Loucy (cell line): ENCODE measurements around the gene EPHA8.

Experiments
- H2AFZ ChIP-seq: fragments of 200-600 bp; sonication (generic); 2 replicates; pipeline ENCODE4 v1.6.0; 2016; ENCODE audit warnings: antibody characterized with exemption, mild to moderate bottlenecking, low read length, moderate library complexity
- H3F3A ChIP-seq: fragments of 200-600 bp; 2 replicates; pipeline ENCODE4 v1.6.0; 2016; ENCODE audit warnings: antibody characterized with exemption, low read depth, mild to moderate bottlenecking
- H3K27me3 ChIP-seq: fragments of 200-600 bp; sonication (generic); 2 replicates; pipeline ENCODE4 v1.6.1; 2014; ENCODE audit warnings: low read length, mild to moderate bottlenecking; ENCODE audit not compliant: insufficient read depth, poor library complexity, severe bottlenecking
- H3K36me3 ChIP-seq: fragments of 200-600 bp; sonication (generic); 2 replicates; pipeline ENCODE4 v1.6.1; 2016; ENCODE audit warnings: low read length; ENCODE audit not compliant: insufficient read depth
- H3K4me1 ChIP-seq: fragments of 200-600 bp; sonication (generic); 2 replicates; pipeline ENCODE4 v1.5.1; 2014; ENCODE audit warnings: low read length, mild to moderate bottlenecking; ENCODE audit not compliant: insufficient read depth, poor library complexity, severe bottlenecking
- H3K4me2 ChIP-seq: fragments of 200-600 bp; sonication (generic); 2 replicates; pipeline ENCODE4 v1.6.0; 2014; ENCODE audit warnings: antibody characterized with exemption, low read length, low read depth, mild to moderate bottlenecking; ENCODE audit not compliant: poor library complexity, severe bottlenecking
- H3K4me3 ChIP-seq: fragments of 200-600 bp; sonication (generic); 2 replicates; pipeline ENCODE4 v1.5.1; 2014; ENCODE audit warnings: low read length, mild to moderate bottlenecking, mixed read lengths; ENCODE audit not compliant: poor library complexity, severe bottlenecking
- H3K79me2 ChIP-seq: fragments of 200-600 bp; sonication (generic); 2 replicates; pipeline ENCODE4 v1.6.1; 2014; ENCODE audit warnings: low read length; ENCODE audit not compliant: insufficient read depth
- H3K9ac ChIP-seq: fragments of 200-600 bp; sonication (generic); 2 replicates; pipeline ENCODE4 v1.6.0; 2014; ENCODE audit warnings: mild to moderate bottlenecking, low read depth, low read length, moderate library complexity; ENCODE audit not compliant: poor library complexity, severe bottlenecking
- H3K9me2 ChIP-seq: fragments of 200-600 bp; sonication (generic); replicated peaks from 2 replicates; pipeline ENCODE4 v1.6.1; 2016; ENCODE audit warnings: low read depth, low read length, mixed read lengths
- H3K9me3 ChIP-seq: fragments of 200-600 bp; sonication (generic); 2 replicates; pipeline ENCODE4 v1.6.1; 2014; ENCODE audit warnings: mild to moderate bottlenecking, antibody characterized with exemption, low read length, low read depth; ENCODE audit not compliant: insufficient read depth
- H4K20me1 ChIP-seq: fragments of 200-600 bp; sonication (generic); 2 replicates; pipeline ENCODE4 v1.6.0; 2014; ENCODE audit warnings: antibody characterized with exemption, low read length, mild to moderate bottlenecking; ENCODE audit not compliant: insufficient read depth, poor library complexity, severe bottlenecking
- EZH2phosphoT487 ChIP-seq: fragments of 200-600 bp; IDR thresholded peaks from 2 replicates; pipeline ENCODE4 v1.6.1; 2018; ENCODE audit warnings: antibody characterized with exemption, mild to moderate bottlenecking, moderate library complexity, borderline replicate concordance
- TF ChIP-seq, protein P1 (sequence below): fragments of 200-600 bp; sonication (generic); conservative IDR thresholded peaks from 2 replicates; pipeline ENCODE4 v1.5.1; 2014; ENCODE audit warnings: mild to moderate bottlenecking, antibody characterized with exemption, low read length

The EPHA8 gene

DNA sequence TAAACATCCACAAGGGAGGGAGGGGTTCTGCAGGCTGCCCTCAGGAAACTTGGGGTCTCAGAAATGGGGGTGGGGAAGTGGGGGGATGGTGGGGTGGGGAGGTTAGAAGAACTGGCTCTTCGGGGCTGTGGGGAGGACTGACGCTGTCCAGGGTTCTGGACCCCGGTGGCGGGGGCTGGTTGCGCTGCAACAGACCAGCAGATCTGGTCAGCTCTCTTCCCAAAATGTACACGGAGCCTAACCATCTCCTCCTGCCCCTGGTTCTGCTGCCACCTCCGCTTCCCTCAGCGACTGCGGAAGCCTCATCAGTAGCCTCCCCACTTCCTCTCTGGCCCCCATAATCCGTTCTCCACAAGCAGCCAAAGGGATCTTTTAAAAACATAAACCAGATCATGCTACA, 43.9 kb downstream of the EPHA8 start:
- Histone ChIP-seq H4K20me1 (no peaks in the 10 kb centered on the region), H3K9ac (no peak overlapping the region), H3F3A (no peaks in the 10 kb centered on the region), H3K79me2 (no peaks in the 10 kb centered on the region), H3K9me3 (no peaks in the 10 kb centered on the region), H3K4me2 (no peak overlapping the region), H3K36me3 (no peaks in the 10 kb centered on the region), H3K27me3 (no peaks in the 10 kb centered on the region), H3K4me3 (no peak overlapping the region), H3K4me1 (no peaks in the 10 kb centered on the region), H2AFZ (no peak overlapping the region), H3K9me2 (no peaks in the 10 kb centered on the region)
- TF ChIP-seq, protein P1, sequence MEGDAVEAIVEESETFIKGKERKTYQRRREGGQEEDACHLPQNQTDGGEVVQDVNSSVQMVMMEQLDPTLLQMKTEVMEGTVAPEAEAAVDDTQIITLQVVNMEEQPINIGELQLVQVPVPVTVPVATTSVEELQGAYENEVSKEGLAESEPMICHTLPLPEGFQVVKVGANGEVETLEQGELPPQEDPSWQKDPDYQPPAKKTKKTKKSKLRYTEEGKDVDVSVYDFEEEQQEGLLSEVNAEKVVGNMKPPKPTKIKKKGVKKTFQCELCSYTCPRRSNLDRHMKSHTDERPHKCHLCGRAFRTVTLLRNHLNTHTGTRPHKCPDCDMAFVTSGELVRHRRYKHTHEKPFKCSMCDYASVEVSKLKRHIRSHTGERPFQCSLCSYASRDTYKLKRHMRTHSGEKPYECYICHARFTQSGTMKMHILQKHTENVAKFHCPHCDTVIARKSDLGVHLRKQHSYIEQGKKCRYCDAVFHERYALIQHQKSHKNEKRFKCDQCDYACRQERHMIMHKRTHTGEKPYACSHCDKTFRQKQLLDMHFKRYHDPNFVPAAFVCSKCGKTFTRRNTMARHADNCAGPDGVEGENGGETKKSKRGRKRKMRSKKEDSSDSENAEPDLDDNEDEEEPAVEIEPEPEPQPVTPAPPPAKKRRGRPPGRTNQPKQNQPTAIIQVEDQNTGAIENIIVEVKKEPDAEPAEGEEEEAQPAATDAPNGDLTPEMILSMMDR = no peak
- no peak for TF ChIP-seq EZH2phosphoT487

DNA sequence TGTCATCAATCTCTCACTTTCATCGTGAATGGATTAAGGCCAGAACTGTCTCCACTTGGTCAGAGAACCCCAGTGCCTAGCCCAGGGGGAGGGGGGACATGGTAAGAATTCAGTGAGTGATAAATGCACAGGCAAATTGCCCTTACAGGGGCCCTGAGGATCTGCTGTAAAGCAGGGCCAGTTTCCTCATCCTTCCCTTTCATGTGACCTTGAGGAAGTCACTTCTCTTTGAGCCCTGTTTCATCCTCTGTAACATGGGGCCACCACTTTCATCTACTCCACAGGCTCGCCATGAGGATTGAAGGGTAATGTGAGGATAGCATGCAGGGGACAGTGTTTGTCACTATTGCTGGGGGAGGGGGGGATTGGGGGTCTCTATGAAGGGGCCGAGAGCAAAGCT, 45.1 kb downstream of the EPHA8 start:
- Histone ChIP-seq H4K20me1 (no peaks in the 10 kb centered on the region), H3K9ac (no peak overlapping the region), H3F3A (no peaks in the 10 kb centered on the region), H2AFZ (no peak overlapping the region), H3K36me3 (no peaks in the 10 kb centered on the region), H3K79me2 (no peaks in the 10 kb centered on the region), H3K9me2 (no peaks in the 10 kb centered on the region), H3K27me3 (no peaks in the 10 kb centered on the region), H3K4me1 (no peaks in the 10 kb centered on the region), H3K4me3 (no peak overlapping the region), H3K9me3 (no peaks in the 10 kb centered on the region), H3K4me2 (no peak overlapping the region)
- TF ChIP-seq, protein P1 = no peak
- TF ChIP-seq EZH2phosphoT487 = no peak

- Histone ChIP-seq H3K4me3 (no peak overlapping the region), H3K79me2 (no peaks in the 10 kb centered on the region), H3K9me3 (no peaks in the 10 kb centered on the region), H3K4me2 (no peak overlapping the region), H3K36me3 (no peaks in the 10 kb centered on the region), H3F3A (no peaks in the 10 kb centered on the region), H2AFZ (no peak overlapping the region), H4K20me1 (no peaks in the 10 kb centered on the region), H3K9me2 (no peaks in the 10 kb centered on the region), H3K9ac (no peak overlapping the region), H3K27me3 (no peaks in the 10 kb centered on the region), H3K4me1 (no peaks in the 10 kb centered on the region)
- TF ChIP-seq, protein P1 = no peak
- no peak for TF ChIP-seq EZH2phosphoT487
Measured at GRCh38 chr1:22609291-22609690, 46.0 kb downstream of the EPHA8 start.
